Tibial nerve (tissue), 4 donors: ENCODE results near the gene POLR2B. TPM values are rescaled to one million over a fixed set of nuclear protein-coding genes. Genes with fewer than 3 reads are reported as not detected.

Source experiments
- DNase-seq, 2 donors: peaks; one replicate each; pipeline ENCODE4 v3.0.0-alpha.2; 2019; ENCODE audit warnings: low spot score in 2 of 2
- H3K27ac ChIP-seq, 4 donors: fragments of 200-600 bp; sonication (generic) in 3 of 4; one replicate each; pipeline ENCODE4 v1.5.1; 2017 to 2019; ENCODE audit warnings: mild to moderate bottlenecking in 1 of 4
- H3K27me3 ChIP-seq, 2 donors: fragments of 200-600 bp; sonication (generic) in 1 of 2; one replicate each; pipeline versions ENCODE4 v1.5.1 to v1.6.0; 2017 to 2019
- H3K36me3 ChIP-seq, 3 donors: fragments of 200-600 bp; sonication (generic); one replicate each; pipeline ENCODE4 v1.5.1; 2018 to 2019
- H3K4me1 ChIP-seq, 4 donors: fragments of 200-600 bp; sonication (generic) in 3 of 4; one replicate each; pipeline ENCODE4 v1.5.1; 2017 to 2019
- H3K4me3 ChIP-seq, 4 donors: fragments of 200-600 bp; sonication (generic) in 3 of 4; one replicate each; pipeline ENCODE4 v1.5.1; 2017 to 2019; ENCODE audit warnings: mild to moderate bottlenecking in 1 of 4, moderate library complexity in 1 of 4
- H3K9me3 ChIP-seq, 4 donors: fragments of 200-600 bp; sonication (generic) in 3 of 4; one replicate each; pipeline ENCODE4 v1.5.1; 2017 to 2019
- EP300 ChIP-seq, 2 donors: sonication (generic); formaldehyde crosslinking; IDR thresholded peaks; one replicate each; pipeline ENCODE4 v1.6.1; 2017; ENCODE audit warnings: antibody characterized with exemption in 2 of 2, mild to moderate bottlenecking in 1 of 2
- POLR2A ChIP-seq, 2 donors: fragments of 450-650 bp; IDR thresholded peaks; one replicate each; pipeline ENCODE4 v1.6.1; 2017; ENCODE audit warnings: antibody characterized with exemption in 2 of 2, mild to moderate bottlenecking in 2 of 2, moderate library complexity in 2 of 2
- WGBS, 2 donors: methylation state at CpG; one replicate each; pipeline ENCODE4 v1.1.5; 2018; 5-methylcytosine and 5-hydroxymethylcytosine counted together
- total RNA-seq, 4 donors: library from RNA; depleted of rRNA; stranded (reverse); fragments of >200 nt; gene quantifications; one replicate each; pipeline ENCODE4 v1.1.0, GENCODE V29; 2016
- TF ChIP-seq, protein P1 (sequence below), 5 experiments: fragments of 200-600 bp in 3 of 5; fragments of 450-650 bp in 2 of 5; sonication (generic) in 3 of 5; IDR thresholded peaks; one replicate each; pipeline ENCODE4 v1.5.1; 2016 to 2019; ENCODE audit warnings: antibody characterized with exemption in 5 of 5, mild to moderate bottlenecking in 3 of 5, moderate library complexity in 2 of 5

POLR2B gene
- total RNA-seq, 4 donors from 2014 or later = 42.8 to 84.9 (median 70.9) TPM

DNA sequence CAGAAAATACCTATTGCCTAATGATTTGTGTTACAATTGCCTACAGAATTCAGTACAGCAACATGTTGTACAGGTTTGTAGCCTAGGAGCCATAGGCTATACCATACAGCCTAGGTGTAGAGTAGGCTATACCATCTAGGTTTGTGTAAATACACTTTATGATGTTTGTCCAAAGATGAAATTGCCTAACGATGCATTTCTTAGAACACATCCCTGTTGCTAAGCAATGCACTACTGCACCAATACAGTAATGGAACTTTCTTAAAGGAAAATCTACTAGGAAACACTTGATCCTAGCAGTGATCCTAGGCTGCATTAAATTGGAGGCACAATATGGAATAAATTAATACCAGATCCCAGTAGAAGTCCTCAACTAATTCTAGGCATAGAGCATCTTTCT, 19.6 kb upstream of the POLR2B start:
- 67 to 69% methylated on average over 1 of the region's 1 CpG for WGBS, 2 donors
- no peak for TF ChIP-seq POLR2A (IDR thresholded peaks at IDR 0.05)
- TF ChIP-seq, protein P1, sequence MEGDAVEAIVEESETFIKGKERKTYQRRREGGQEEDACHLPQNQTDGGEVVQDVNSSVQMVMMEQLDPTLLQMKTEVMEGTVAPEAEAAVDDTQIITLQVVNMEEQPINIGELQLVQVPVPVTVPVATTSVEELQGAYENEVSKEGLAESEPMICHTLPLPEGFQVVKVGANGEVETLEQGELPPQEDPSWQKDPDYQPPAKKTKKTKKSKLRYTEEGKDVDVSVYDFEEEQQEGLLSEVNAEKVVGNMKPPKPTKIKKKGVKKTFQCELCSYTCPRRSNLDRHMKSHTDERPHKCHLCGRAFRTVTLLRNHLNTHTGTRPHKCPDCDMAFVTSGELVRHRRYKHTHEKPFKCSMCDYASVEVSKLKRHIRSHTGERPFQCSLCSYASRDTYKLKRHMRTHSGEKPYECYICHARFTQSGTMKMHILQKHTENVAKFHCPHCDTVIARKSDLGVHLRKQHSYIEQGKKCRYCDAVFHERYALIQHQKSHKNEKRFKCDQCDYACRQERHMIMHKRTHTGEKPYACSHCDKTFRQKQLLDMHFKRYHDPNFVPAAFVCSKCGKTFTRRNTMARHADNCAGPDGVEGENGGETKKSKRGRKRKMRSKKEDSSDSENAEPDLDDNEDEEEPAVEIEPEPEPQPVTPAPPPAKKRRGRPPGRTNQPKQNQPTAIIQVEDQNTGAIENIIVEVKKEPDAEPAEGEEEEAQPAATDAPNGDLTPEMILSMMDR (IDR thresholded peaks at IDR 0.05) = no peak
- no peak for TF ChIP-seq EP300 (IDR thresholded peaks at IDR 0.05)

DNA sequence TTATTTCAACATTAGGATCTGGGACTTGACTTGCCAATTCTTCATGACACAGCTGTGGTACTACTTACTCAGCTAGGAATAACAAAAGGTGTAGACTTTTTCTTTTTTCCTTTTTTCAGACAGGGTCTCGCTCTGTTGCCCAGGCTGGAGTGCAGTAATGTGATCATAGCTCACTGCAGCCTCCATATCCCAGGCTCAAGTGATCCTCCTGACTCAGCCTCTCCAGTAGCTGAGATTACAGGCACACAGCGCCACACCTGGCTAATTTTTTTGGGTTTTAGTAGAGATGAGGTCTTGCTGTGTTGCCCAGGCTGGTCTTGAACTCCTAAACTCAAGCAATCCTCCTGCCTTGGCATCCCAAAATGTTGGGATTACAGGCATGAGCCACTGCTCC, 17.6 kb upstream of the POLR2B start:
- TF ChIP-seq EP300 (IDR thresholded peaks at IDR 0.05) (no peak), POLR2A (IDR thresholded peaks at IDR 0.05) (no peak)
- TF ChIP-seq, protein P1 (IDR thresholded peaks at IDR 0.05) = no peak
- Histone ChIP-seq H3K9me3 (no peaks in the 10 kb centered on the region), H3K27ac (no peak overlapping the region), H3K4me3 (no peak overlapping the region), H3K4me1 (peaks cover 0 to 15% (median 2%) of the 10 kb centered on the region in 4 donors), H3K27me3 (no peaks in the 10 kb centered on the region), H3K36me3 (peaks cover 0 to 59% (median 2%) of the 10 kb centered on the region in 3 donors)
- no peak for DNase-seq
- 95 to 100% methylated on average over 2 of the region's 2 CpGs for WGBS, 2 donors

More for the DNA sequence above, 19.6 kb upstream of the POLR2B start:
- no peak for DNase-seq
- Histone ChIP-seq H3K9me3 (no peaks in the 10 kb centered on the region), H3K27me3 (no peaks in the 10 kb centered on the region), H3K36me3 (peaks cover 0 to 39% (median 0%) of the 10 kb centered on the region in 3 donors), H3K27ac (no peak overlapping the region), H3K4me3 (no peak overlapping the region), H3K4me1 (peaks cover 0 to 15% (median 2%) of the 10 kb centered on the region in 4 donors)

DNA sequence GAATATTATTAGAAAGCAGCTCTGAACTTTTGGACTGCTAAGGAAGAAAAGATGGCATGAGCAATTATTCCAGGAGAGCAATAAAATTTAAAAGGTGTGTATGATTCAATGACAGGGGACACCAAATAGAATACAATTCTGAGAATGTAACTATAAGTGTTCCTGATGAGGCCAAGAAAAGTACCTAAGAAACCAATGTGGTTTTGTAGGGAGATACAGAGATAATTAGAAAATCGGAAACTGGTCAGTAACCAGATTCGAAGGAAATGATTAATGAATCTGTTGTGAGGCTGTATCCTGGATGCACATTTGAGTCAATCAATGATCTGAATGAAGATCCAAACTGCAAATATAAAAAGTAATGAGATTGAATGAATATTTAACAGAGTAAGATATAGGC, 7.3 kb upstream of the POLR2B start:
- no peak for DNase-seq
- peaks cover 0 to 19% (median 13%) of the 10 kb centered on the region in 4 donors for H3K4me1 ChIP-seq
- no peak overlapping the region for H3K4me3 ChIP-seq
- H3K9me3 ChIP-seq = peaks cover 0 to 23% (median 0%) of the 10 kb centered on the region in 4 donors
- peaks cover 0 to 88% (median 16%) of the 10 kb centered on the region in 3 donors for H3K36me3 ChIP-seq
- WGBS, 2 donors = 90 to 100% methylated on average over 2 of the region's 2 CpGs
- TF ChIP-seq, protein P1 (IDR thresholded peaks at IDR 0.05) = no peak
- no peak for TF ChIP-seq POLR2A (IDR thresholded peaks at IDR 0.05)
- TF ChIP-seq EP300 (IDR thresholded peaks at IDR 0.05) = no peak
- H3K27me3 ChIP-seq = no peaks in the 10 kb centered on the region
- H3K27ac ChIP-seq = no peak overlapping the region

DNA sequence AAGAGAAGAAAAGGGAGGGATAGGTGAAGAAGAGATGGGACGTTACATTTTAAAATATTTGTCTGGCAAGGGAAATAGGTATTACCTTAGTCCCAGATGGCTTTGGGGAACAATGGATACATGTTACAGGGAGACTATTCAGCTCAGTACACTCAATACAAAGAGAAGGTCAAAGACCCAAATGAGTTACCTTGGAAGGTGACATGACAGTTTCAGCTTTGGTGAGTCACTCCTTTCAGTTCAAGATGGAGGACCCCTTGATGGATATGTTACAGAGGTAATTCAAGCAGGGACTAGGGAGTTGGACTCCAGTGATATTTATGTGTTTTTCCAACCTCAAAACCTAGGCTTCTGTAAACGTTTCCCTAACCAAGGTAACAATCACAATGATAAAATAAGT, 6.3 kb upstream of the POLR2B start:
- H3K9me3 ChIP-seq = peaks cover 0 to 23% (median 0%) of the 10 kb centered on the region in 4 donors
- H3K4me3 ChIP-seq = no peak overlapping the region
- H3K36me3 ChIP-seq = peaks cover 0 to 78% (median 15%) of the 10 kb centered on the region in 3 donors
- H3K4me1 ChIP-seq = peaks cover 0 to 23% (median 13%) of the 10 kb centered on the region in 4 donors
- no peak overlapping the region for H3K27ac ChIP-seq
- WGBS, 2 donors = 95 to 96% methylated on average over 2 of the region's 2 CpGs
- no peaks in the 10 kb centered on the region for H3K27me3 ChIP-seq
- no peak for TF ChIP-seq EP300 (IDR thresholded peaks at IDR 0.05)
- TF ChIP-seq, protein P1 (IDR thresholded peaks at IDR 0.05) = no peak
- no peak for TF ChIP-seq POLR2A (IDR thresholded peaks at IDR 0.05)
- DNase-seq = no peak

DNA sequence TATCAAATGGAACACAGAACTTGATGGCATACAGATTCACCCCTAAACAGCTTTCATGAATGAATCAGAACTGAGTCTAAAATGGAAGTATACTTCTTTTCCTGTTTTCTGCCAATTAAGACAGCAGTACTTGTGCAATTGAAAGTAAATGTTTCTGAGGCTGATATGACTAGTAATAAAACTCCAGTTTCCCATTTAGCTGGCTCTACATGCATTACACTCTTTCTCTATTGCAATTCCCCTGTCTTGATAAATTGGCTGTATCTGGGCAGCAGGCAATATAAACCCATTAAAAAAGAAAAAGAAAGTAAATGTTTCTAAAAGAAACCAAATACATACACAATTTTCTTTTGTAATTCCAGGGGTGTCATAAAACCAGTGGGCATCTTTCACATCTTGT, 5.9 kb upstream of the POLR2B start:
- H3K36me3 ChIP-seq = peaks cover 0 to 73% (median 15%) of the 10 kb centered on the region in 3 donors

More for the DNA sequence above, 5.9 kb upstream of the POLR2B start:
- TF ChIP-seq, protein P1 (IDR thresholded peaks at IDR 0.05) = no peak
- no peak for TF ChIP-seq POLR2A (IDR thresholded peaks at IDR 0.05)
- TF ChIP-seq EP300 (IDR thresholded peaks at IDR 0.05) = no peak
- H3K9me3 ChIP-seq = peaks cover 0 to 23% (median 0%) of the 10 kb centered on the region in 4 donors
- H3K27ac ChIP-seq = no peak overlapping the region
- no peaks in the 10 kb centered on the region for H3K27me3 ChIP-seq
- no peak overlapping the region for H3K4me3 ChIP-seq
- peaks cover 0 to 23% (median 13%) of the 10 kb centered on the region in 4 donors for H3K4me1 ChIP-seq
- no peak for DNase-seq
